Activated CD8-positive, alpha-beta T cell treated with anti-CD3 and anti-CD28 coated beads, Interleukin-2, amount 10 ng/mL, durations not matched to agents 7 days and 5 days (primary cell): Measurements from ENCODE around the gene DIP2C. TPM values are rescaled to one million over a fixed set of nuclear protein-coding genes. Genes with fewer than 3 reads are reported as not detected.

Source experiments
- ATAC-seq: fragments of 150-1000 bp; cut with Tn5 transposase; one replicate; pipeline ENCODE4 v1.10.0; 2021; ENCODE audit warnings: moderate library complexity
- CTCF ChIA-PET: fragments of 350-600 bp; sonication (Branson Sonifier 250); formaldehyde crosslinking; loops from one replicate; lab custom pipeline; 2021; ENCODE audit warnings: antibody characterized with exemption; lab: Charles Lee
- POLR2A ChIA-PET: fragments of 350-600 bp; sonication (Branson Sonifier 250); formaldehyde crosslinking; loops from one replicate; lab custom pipeline; 2021; ENCODE audit warnings: antibody characterized with exemption; lab: Charles Lee
- DNase-seq: peaks from one replicate; pipeline ENCODE4 v3.0.0-alpha.2; 2020
- H3K27ac Mint-ChIP-seq: one replicate; pipeline ENCODE4 v1.8.0; 2021; ENCODE audit warnings: mild to moderate bottlenecking, mixed read lengths
- H3K27me3 Mint-ChIP-seq: one replicate; pipeline ENCODE4 v1.8.0; 2021; ENCODE audit warnings: low read depth, mixed read lengths
- H3K36me3 Mint-ChIP-seq: one replicate; pipeline ENCODE4 v1.8.0; 2021; ENCODE audit warnings: low read depth, mixed read lengths
- H3K4me1 Mint-ChIP-seq: one replicate; pipeline ENCODE4 v1.8.0; 2021; ENCODE audit warnings: low read depth, mixed read lengths
- H3K4me3 Mint-ChIP-seq: one replicate; pipeline ENCODE4 v1.8.0; 2021; ENCODE audit warnings: mild to moderate bottlenecking, mixed read lengths
- H3K9me3 Mint-ChIP-seq: one replicate; pipeline ENCODE4 v1.8.0; 2022; ENCODE audit warnings: mixed read lengths; ENCODE audit not compliant: insufficient read depth
- total RNA-seq, 2 experiments: library from RNA; stranded (reverse); gene quantifications; one replicate each; pipeline ENCODE4 v1.2.3, GENCODE V29; 2021

Gene DIP2C
- total RNA-seq, 2 experiments from 2014 or later: 0.34 to 0.39 TPM

- no peak overlapping the region for H3K27ac Mint-ChIP-seq
- CTCF ChIA-PET: no interaction called here
- H3K4me1 Mint-ChIP-seq: no peaks in the 10 kb centered on the region
- no peaks in the 10 kb centered on the region for H3K9me3 Mint-ChIP-seq
- ATAC-seq (no peak), DNase-seq (no peak)
- peaks cover 5% of the 10 kb centered on the region for H3K27me3 Mint-ChIP-seq
- POLR2A ChIA-PET: interaction anchor here (0.5 kb wide), 1 partner anchor 10 kb away, joined by 3 read pairs; no protein-coding TSS in a partner anchor
- H3K4me3 Mint-ChIP-seq: no peak overlapping the region
- H3K36me3 Mint-ChIP-seq: no peaks in the 10 kb centered on the region
Measured at GRCh38 chr10:494556-494955, 194.9 kb downstream of the DIP2C start.

- no peak for ATAC-seq
- Mint-ChIP-seq H3K27me3 (peaks cover 5% of the 10 kb centered on the region), H3K27ac (no peak overlapping the region), H3K36me3 (no peaks in the 10 kb centered on the region), H3K9me3 (no peaks in the 10 kb centered on the region), H3K4me1 (no peaks in the 10 kb centered on the region), H3K4me3 (no peak overlapping the region)
- DNase-seq: no peak
- POLR2A ChIA-PET: interaction anchor here (0.5 kb wide), 1 partner anchor 10 kb away, joined by 3 read pairs; no protein-coding TSS in a partner anchor
- CTCF ChIA-PET: no interaction called here
Measured at GRCh38 chr10:494149-494542, 195.3 kb downstream of the DIP2C start.

- Mint-ChIP-seq H3K27ac (no peak overlapping the region), H3K27me3 (peaks cover 5% of the 10 kb centered on the region), H3K36me3 (no peaks in the 10 kb centered on the region), H3K9me3 (no peaks in the 10 kb centered on the region), H3K4me3 (no peak overlapping the region), H3K4me1 (no peaks in the 10 kb centered on the region)
- CTCF ChIA-PET: interaction anchor here (0.7 kb wide), 1 partner anchor 564 kb away, joined by 3 read pairs; no protein-coding TSS in a partner anchor
- POLR2A ChIA-PET: no interaction called here
- no peak for ATAC-seq
- no peak for DNase-seq
Measured at GRCh38 chr10:493391-494148, 195.9 kb downstream of the DIP2C start.

GRCh38 chr10:492836-493235 is 196.6 kb downstream of the DIP2C start:
- ChIA-PET POLR2A (no interaction called here), CTCF (interaction anchor here (0.7 kb wide), 1 partner anchor 565 kb away, joined by 3 read pairs; no protein-coding TSS in a partner anchor)
- DNase-seq (no peak), ATAC-seq (no peak)
- Mint-ChIP-seq H3K9me3 (no peaks in the 10 kb centered on the region), H3K4me1 (no peaks in the 10 kb centered on the region), H3K27ac (no peak overlapping the region), H3K27me3 (peaks cover 5% of the 10 kb centered on the region), H3K36me3 (no peaks in the 10 kb centered on the region), H3K4me3 (no peak overlapping the region)

GRCh38 chr10:491667-492424 is 197.6 kb downstream of the DIP2C start:
- DNase-seq (no peak), ATAC-seq (no peak)
- peaks cover 5% of the 10 kb centered on the region for H3K27me3 Mint-ChIP-seq
- H3K36me3 Mint-ChIP-seq: no peaks in the 10 kb centered on the region
- no peak overlapping the region for H3K27ac Mint-ChIP-seq
- H3K9me3 Mint-ChIP-seq: no peaks in the 10 kb centered on the region
- no peak overlapping the region for H3K4me3 Mint-ChIP-seq
- no peaks in the 10 kb centered on the region for H3K4me1 Mint-ChIP-seq
- POLR2A ChIA-PET: no interaction called here
- CTCF ChIA-PET: no interaction called here

GRCh38 chr10:490891-491571 is 198.4 kb downstream of the DIP2C start:
- ChIA-PET CTCF (no interaction called here), POLR2A (no interaction called here)
- no peaks in the 10 kb centered on the region for H3K4me1 Mint-ChIP-seq
- peaks cover 5% of the 10 kb centered on the region for H3K27me3 Mint-ChIP-seq
- no peaks in the 10 kb centered on the region for H3K36me3 Mint-ChIP-seq
- ATAC-seq: no peak
- no peak overlapping the region for H3K27ac Mint-ChIP-seq
- H3K9me3 Mint-ChIP-seq: no peaks in the 10 kb centered on the region
- no peak for DNase-seq
- H3K4me3 Mint-ChIP-seq: no peak overlapping the region

- Mint-ChIP-seq H3K4me3 (no peak overlapping the region), H3K27me3 (peaks cover 5% of the 10 kb centered on the region)
- POLR2A ChIA-PET: no interaction called here
Measured at GRCh38 chr10:490256-490655, 199.2 kb downstream of the DIP2C start.

GRCh38 chr10:489330-489729 is 200.1 kb downstream of the DIP2C start:
- Mint-ChIP-seq H3K36me3 (no peaks in the 10 kb centered on the region), H3K9me3 (no peaks in the 10 kb centered on the region), H3K27ac (no peak overlapping the region), H3K4me1 (no peaks in the 10 kb centered on the region), H3K4me3 (no peak overlapping the region), H3K27me3 (peaks cover 3% of the 10 kb centered on the region)
- no peak for DNase-seq
- ATAC-seq: no peak
- ChIA-PET CTCF (no interaction called here), POLR2A (no interaction called here)

More at GRCh38 chr10:490256-490655, 199.2 kb downstream of the DIP2C start:
- ATAC-seq: no peak
- Mint-ChIP-seq H3K9me3 (no peaks in the 10 kb centered on the region), H3K36me3 (no peaks in the 10 kb centered on the region), H3K4me1 (no peaks in the 10 kb centered on the region), H3K27ac (no peak overlapping the region)
- no peak for DNase-seq
- CTCF ChIA-PET: no interaction called here

GRCh38 chr10:488933-489215 is 200.6 kb downstream of the DIP2C start:
- ATAC-seq: no peak
- H3K27ac Mint-ChIP-seq: no peak overlapping the region
- no peaks in the 10 kb centered on the region for H3K4me1 Mint-ChIP-seq
- peaks cover 2% of the 10 kb centered on the region for H3K27me3 Mint-ChIP-seq
- H3K36me3 Mint-ChIP-seq: no peaks in the 10 kb centered on the region
- ChIA-PET CTCF (no interaction called here), POLR2A (no interaction called here)
- H3K4me3 Mint-ChIP-seq: no peak overlapping the region
- DNase-seq: no peak
- H3K9me3 Mint-ChIP-seq: no peaks in the 10 kb centered on the region

GRCh38 chr10:488081-488932 is 201.2 kb downstream of the DIP2C start:
- CTCF ChIA-PET: interaction anchor here (0.6 kb wide), 1 partner anchor 18 kb away, joined by 3 read pairs; no protein-coding TSS in a partner anchor

GRCh38 chr10:486666-487322 is 202.7 kb downstream of the DIP2C start:
- ChIA-PET CTCF (no interaction called here), POLR2A (no interaction called here)
- H3K4me1 Mint-ChIP-seq: no peaks in the 10 kb centered on the region
- no peaks in the 10 kb centered on the region for H3K27me3 Mint-ChIP-seq
- H3K9me3 Mint-ChIP-seq: no peaks in the 10 kb centered on the region
- H3K27ac Mint-ChIP-seq: no peak overlapping the region
- DNase-seq (no peak), ATAC-seq (no peak)
- no peak overlapping the region for H3K4me3 Mint-ChIP-seq
- H3K36me3 Mint-ChIP-seq: no peaks in the 10 kb centered on the region

More at GRCh38 chr10:488081-488932, 201.2 kb downstream of the DIP2C start:
- H3K4me1 Mint-ChIP-seq: no peaks in the 10 kb centered on the region
- no peak for ATAC-seq
- H3K9me3 Mint-ChIP-seq: no peaks in the 10 kb centered on the region
- DNase-seq: no peak
- POLR2A ChIA-PET: no interaction called here
- H3K4me3 Mint-ChIP-seq: no peak overlapping the region
- H3K27ac Mint-ChIP-seq: no peak overlapping the region
- no peaks in the 10 kb centered on the region for H3K36me3 Mint-ChIP-seq
- H3K27me3 Mint-ChIP-seq: peaks cover 2% of the 10 kb centered on the region
